NCI-H524 (cell line): ENCODE results near the gene FLAD1.

Experiments
- DNase-seq, 2 experiments: peaks; one replicate each; lab custom pipeline; 2025; lab: John Stamatoyannopoulos, UW

FLAD1 gene

DNA sequence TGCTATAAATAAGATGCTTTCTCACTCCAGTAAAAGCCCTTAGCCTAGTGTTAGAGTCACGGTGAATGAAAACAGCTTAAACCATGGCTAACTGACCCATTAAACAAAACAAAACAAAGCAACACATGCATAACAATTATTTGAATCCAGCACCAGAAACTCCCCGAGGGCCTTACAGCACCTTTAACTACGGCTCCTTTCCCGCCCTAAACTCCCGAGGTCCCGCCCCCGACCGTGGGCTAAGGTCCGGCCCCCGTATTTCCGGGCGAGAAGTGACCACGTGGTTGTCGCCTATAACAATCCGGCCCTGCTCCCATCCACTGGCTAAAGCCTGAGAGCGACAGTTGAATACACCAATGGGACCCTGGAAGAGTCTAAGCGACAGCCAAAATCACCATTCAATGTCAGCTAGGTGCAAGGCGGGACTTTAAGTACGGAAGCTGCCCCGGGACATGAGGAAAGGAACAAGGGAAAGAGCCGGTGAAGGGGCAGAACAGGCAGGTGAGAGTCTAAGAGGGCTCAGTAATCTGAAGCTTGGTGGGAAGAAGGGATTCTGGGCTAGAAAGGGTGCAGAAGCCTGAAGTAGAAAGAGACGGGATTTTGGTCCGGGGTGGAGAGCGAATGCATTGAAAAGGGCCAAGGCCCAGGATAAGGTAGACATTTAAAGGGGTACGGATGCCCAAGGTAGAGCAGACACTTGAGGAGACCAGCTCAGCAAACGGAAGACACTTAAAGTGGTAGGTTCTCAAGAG is at the start of gene FLAD1:
FLAD1 (plus strand) TSS at position 448 of the 752 bp plus-strand sequence. CDS start 351 bp downstream, outside the sequence.
- peak; percentile 97 to 99 for DNase-seq

GRCh38 chr1:154934358-154934948 is 48.7 kb upstream of the FLAD1 start:
- no peak for DNase-seq

DNA sequence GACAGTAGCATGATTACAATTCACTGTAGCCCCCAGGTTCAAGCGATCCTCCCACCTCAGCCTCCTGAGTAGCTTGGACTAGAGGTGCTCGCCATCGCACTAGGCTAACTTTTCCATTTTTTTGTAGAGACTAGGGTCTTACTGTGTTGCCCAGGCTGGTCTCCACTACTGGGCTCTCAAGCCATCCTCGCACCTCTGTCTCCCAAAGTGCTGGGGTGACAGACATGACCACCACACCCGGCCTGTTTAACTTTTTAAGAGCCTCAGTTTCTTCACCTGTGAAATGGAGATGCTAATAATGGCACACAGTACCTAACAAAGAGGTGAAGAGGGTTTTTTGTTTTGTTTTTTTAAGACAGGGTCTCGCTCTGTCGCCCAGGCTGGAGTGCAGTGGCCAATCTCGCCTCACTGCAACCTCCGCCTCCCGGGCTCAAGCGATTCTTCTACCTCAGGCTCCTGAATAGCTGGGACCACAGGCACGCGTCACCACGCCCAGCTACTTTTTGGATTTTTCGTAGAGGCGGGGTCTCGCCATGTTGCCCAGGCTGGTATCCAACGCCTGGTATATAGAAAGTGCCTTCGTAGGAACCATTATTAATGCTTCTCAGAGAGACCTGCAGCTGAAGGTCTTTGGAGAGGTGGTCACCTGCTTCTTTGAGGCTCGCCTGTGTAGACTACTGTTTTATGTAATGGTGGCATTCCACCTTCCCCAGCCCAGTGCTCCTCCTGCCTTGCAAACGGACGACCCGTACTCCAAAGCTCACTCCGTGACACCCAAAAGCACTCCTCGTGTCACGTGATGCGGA is 47.2 kb upstream of the FLAD1 start:
- no peak for DNase-seq

GRCh38 chr1:154936555-154937084 is 46.5 kb upstream of the FLAD1 start, which contains the start of gene PMVK:
Gene PMVK (minus strand): TSS chr1:154936719. CDS start chr1:154936685, 34 bp downstream.
- DNase-seq = peak; percentile 91

- DNase-seq = peak; percentile 90 to 91
These were observed 45.8 kb upstream of the FLAD1 start for GRCh38 chr1:154937085-154937987.

DNA sequence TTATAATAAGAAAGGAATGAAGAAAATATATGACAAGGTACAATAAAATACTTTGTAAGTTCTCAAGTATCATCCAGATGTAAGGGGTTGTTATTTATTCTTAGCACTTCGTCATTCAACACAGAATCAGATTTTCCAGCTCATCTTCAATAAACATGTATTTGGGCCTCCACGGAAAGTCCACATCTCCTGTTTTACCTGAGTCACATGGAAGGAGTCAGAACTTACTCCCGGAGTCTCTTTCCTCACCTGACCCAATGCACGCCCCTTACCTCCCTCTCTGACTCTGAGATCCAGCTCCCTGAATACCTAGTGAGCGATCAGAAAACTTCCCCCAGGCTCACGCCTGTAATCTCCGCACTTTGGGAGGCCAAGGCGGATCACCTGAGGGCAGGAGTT is 45.2 kb upstream of the FLAD1 start:
- no peak for DNase-seq

GRCh38 chr1:154938604-154939399 is 44.3 kb upstream of the FLAD1 start:
- no peak for DNase-seq

DNA sequence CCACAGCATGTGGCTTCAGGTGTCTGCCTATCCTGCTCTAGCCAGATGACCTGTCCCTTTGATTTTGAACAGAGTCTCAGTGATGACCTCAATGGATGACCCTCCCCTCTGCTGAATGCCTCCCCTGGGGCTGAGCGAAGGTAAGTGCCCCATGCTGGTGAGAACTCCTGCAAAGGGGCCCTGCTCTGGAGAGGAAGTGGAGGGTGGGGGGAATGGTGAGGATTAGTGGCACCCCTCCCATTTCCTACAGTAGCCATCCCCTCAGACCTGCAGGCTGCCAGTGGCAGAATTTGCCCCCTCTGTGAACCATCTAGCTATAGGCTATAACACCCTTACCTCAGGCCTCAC is 43.0 kb upstream of the FLAD1 start:
- DNase-seq = no peak

DNA sequence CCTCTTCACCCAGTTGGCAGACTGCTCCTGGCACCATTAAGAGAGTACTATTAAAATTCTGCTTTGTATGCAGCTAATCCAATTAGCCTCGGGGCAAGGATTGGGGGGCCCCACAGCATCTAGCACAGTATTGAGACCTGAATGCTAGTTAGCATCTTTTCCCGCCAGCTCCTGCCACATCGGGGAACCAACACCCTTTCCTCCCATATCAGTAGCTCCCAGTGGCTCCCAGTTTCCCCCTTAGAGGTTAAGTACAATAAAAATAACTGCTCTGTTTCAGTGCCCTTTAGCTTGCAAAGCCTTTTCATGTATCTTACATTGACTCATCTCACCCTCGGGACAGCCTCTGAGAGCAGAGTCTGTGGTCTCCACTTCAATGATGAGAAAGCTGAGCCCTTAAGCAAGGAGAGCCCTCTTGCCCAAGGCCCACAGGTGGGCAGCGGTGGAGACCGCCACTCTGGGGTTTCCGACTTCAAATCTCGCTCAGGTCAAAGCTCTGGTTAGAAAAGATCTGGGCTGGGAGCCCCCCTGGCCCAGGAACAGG is 42.4 kb upstream of the FLAD1 start:
- DNase-seq = peak; percentile 56 to 83

DNA sequence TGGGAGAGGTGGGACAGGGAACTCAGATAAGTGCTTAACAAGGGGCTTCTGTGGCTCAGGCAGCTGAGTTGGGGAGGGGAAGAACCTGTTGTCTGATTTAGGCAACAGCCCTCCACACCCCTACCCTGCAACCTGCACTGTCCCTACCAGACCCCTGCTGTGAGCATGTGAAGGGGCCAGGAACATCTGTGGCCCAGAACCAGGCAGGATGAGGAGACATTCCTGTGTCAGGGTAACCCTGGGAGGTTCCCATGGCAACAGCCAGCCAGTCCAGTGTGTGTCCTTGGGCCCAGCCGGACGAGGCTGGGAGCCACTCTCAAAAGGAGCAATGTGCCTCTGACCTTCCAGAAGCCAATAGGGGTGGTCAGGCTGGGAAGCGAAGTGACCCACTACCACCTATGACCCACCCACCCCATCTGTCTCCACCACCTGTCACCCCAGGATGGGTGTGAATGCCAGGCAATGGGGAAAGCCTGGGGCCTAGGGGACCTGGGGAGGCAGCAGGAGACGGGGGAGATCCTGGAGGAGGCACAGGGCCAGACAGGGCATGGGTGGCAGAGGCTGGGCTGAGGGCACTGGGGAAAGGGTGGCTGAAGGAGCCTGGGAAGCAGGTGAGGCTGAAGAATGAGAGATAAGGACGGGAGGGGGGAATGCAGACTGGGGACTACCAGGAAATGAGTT is 41.7 kb upstream of the FLAD1 start:
- peak; percentile 94 to 96 for DNase-seq

GRCh38 chr1:154943649-154944400 is 39.3 kb upstream of the FLAD1 start:
- DNase-seq = peak; percentile 8 to 21

DNA sequence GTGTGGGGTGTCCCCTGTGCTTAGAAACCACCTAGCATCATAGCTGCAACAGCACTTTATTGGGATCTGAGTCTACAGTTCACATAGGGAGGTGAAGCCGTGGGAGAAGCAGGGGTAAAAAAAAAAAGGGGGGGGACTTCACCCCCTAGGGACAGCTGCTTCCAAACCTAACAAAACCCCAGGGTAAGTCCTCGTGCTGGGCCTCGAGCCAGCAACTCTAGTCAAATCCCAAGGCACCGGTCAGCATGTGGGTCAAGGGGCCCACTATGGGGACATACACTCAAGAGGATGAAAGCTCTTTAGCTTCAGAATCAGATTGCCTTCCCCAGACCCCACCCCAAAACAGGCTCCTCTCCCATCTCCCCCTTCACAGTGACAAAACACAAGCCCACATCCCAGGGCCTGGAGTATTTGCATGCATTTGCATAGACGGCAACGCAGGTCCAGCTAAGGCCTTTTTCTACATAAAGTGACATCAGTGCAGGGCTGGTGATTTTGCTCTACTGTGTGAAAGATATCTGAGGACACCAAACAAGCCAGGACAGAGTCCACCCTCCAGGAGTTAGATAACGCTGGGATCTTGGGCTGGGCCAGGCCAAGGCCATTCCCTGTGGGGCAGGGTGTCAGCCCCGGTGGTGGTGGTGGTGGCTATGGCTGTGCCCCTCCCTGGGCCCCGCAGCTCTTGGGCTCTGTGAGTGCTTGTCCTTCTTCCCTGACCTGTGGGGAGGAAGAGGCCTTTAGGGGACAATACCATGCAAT is 38.6 kb upstream of the FLAD1 start:
- DNase-seq = no peak

DNA sequence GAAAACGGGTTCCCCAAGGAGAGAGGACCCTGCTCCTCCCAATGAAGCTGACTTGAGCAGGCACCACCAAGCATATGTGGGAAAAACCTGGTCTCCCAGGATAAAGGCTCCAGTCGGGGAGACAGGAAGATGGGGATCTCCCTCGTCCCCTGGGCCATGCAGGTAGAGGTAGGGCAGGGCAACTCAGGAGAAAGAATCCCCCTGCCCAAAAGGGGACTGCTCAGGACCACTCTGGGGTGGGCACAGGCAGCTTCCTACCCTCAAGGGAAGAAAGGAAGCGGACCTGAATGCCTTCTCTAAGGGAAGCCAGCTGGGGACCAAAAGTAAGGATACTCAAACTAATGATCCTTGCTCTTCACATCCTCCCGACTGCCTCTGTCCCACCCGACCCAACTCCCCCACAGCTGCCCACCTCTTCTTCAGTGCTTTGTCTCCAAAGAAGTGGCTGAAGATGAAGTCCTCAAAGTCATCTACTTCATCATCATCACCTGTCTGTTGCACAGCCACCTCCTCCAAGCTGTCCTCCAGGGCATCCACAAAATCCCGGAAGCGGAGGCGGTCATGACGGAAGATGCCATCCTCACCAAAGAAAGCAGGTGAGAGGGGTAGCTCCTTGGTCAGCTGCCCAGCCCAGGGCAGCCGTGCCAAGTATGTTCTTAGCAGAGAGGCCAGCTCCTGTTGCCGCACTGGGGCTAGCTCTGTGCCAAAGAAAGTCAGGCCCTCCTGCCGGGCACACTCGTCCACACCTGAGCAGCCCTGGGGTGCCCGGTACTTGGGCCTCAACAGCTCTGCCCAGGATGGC is 37.8 kb upstream of the FLAD1 start:
- no peak for DNase-seq

DNA sequence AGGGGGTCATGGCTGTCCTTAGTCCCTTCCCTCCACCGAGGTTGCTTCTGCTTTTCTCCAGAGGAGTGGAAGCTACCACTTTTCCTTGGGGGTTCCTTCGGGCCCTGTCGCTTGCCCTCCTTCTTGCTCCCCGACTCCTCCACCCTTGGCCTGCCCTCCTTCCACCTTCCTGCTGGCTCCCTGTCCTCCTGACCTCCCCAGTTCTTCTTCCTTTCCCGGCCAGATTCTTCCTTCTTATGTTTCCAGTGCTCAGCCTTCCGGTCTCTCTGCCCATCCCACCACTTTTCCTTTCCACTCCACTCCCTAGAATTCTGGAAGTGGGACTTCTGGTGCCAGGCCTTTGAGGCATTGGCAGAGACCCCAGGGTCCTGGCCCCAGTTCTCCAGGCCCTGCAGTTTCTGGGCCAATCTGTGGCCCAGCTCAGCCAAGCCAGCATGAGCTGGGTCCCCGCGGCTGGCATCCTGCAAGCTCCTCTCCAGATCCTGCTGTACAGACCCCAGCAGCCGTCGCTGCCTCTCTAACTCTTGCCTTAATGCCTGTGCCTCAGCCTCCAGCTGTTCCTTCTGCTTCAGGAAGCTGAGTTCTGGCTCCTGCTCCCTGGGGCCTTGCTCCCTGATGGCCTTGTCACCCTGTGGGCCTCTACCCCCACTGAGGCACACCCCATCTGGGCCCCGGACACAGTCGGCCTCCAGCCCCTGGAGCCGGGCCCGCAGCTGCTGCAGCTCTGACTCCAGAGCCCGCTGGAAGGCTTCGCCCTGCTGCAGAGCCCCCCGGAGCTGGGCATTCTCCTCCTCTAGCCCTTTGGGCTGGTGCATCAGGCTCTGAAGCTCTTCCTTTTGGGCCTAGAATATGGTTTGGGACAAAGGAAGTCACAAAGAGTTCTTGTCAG is 36.9 kb upstream of the FLAD1 start:
- no peak for DNase-seq

DNA sequence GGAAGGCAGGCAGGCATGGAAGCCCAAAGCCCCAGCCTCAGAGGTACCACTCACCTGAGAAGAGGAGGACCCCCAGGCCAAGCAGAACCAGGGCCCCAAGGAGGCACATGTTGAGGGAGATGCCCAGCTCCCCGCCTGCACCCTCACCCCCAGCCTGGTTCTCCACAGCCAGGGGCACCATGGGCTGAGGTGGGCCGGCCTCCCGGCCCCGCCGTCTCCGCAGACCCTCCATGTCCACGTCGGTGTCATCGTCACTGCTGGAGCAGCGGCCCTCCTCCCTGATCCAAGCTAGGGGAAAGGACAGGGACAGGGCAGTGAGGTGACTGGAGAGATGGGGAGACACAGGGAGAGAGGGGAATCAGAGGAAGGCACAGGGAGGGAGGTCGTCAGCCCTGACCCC is 35.1 kb upstream of the FLAD1 start:
- no peak for DNase-seq

DNA sequence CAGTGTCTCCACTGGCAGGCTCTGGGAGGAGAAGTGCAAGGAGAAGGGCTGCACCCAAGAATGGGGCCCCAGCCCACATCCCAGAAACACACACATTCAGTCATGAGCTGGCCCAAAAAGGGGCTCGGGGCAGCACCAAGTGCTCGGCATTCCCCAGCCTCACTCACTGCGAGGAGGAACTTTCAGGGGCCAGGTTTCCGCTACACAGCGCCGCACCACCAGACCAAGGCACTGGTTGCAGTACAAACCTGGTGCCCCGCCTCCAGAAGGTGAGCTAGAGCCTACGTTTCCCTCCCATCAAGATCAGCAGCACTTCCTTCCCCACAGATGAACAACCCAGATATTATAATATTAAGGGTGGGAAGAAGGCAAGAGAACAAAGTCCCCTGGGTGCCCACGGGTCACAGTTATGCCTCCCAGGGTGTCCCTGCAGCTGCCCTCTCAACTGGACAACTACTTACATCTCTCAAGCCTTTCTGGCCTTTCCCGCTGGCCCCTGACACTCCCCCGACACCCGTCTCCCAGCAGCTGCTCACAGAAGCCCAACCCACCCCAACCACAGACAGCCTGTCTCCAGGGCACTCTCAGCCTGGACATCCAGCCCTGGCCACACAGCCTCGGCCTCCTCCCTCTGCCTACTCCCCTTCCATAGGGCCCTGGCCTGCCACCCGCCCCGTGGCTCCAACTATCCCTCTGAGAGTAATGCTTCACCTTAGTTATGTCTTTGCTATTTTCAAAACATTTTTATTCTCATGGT is 31.1 kb upstream of the FLAD1 start:
- no peak for DNase-seq
